G401 (cell line): ENCODE data around the gene SCN10A. TPM values are rescaled to one million over a fixed set of nuclear protein-coding genes. Genes with fewer than 3 reads are reported as not detected.

Experiments
- total RNA-seq: library from RNA; depleted of rRNA; stranded (reverse); fragments of >200 nt; shearing (Covaris generic); gene quantifications from 2 replicates; pipeline ENCODE4 v1.2.3, GENCODE V29; 2014; rRNA removed

Gene SCN10A
- total RNA-seq, 1 experiment from 2014 or later = not detected

Other genes starting within 250 kb of the SCN10A start
- 0.24 TPM in 1 of 2 replicates, not detected in the other for gene SCN5A, start 166.5 kb downstream of the SCN10A start, total RNA-seq
- not detected in 2 replicates for gene SCN11A, start 235.7 kb upstream of the SCN10A start, total RNA-seq
- 21.2 and 27.1 TPM in 2 replicates for gene WDR48, start 235.8 kb upstream of the SCN10A start, total RNA-seq